ENCODE data around the gene FSTL5. TPM values are rescaled to one million over a fixed set of nuclear protein-coding genes. Genes with fewer than 3 reads are reported as not detected.

The FSTL5 gene
- total RNA-seq, 2 donors from 2014 or later, result not detected

- H3K27me3 Mint-ChIP-seq, result no peaks in the 10 kb centered on the region
- DNase-seq (ENCODE audit: low spot score) (no peak), ATAC-seq (no peak)
- no peak overlapping the region for H3K4me3 Mint-ChIP-seq
- no peak overlapping the region for H3K27ac Mint-ChIP-seq
- no peaks in the 10 kb centered on the region for H3K4me1 Mint-ChIP-seq (ENCODE audit: low read depth in 2 of 2)
- peaks cover 4% of the 10 kb centered on the region for H3K36me3 Mint-ChIP-seq
- peaks cover 5% of the 10 kb centered on the region for H3K9me3 Mint-ChIP-seq
These were observed 697.5 kb downstream of the FSTL5 start for GRCh38 chr4:161466316-161466715.

- no peaks in the 10 kb centered on the region for H3K27me3 Mint-ChIP-seq
- ATAC-seq (no peak), DNase-seq (ENCODE audit: low spot score) (no peak)
- no peaks in the 10 kb centered on the region for H3K4me1 Mint-ChIP-seq (ENCODE audit: low read depth in 2 of 2)
- peaks cover 9% of the 10 kb centered on the region for H3K9me3 Mint-ChIP-seq
- no peak overlapping the region for H3K4me3 Mint-ChIP-seq
- no peak overlapping the region for H3K27ac Mint-ChIP-seq
- H3K36me3 Mint-ChIP-seq, result peaks cover 4% of the 10 kb centered on the region
These were observed 700.4 kb downstream of the FSTL5 start for GRCh38 chr4:161463436-161463835.

- no peak overlapping the region for H3K27ac Mint-ChIP-seq
- H3K9me3 Mint-ChIP-seq, result peaks cover 7% of the 10 kb centered on the region
- ATAC-seq, result no peak
- no peak overlapping the region for H3K4me3 Mint-ChIP-seq
- no peak for DNase-seq (ENCODE audit: low spot score)
- peaks cover 4% of the 10 kb centered on the region for H3K36me3 Mint-ChIP-seq
- no peaks in the 10 kb centered on the region for H3K27me3 Mint-ChIP-seq
- no peaks in the 10 kb centered on the region for H3K4me1 Mint-ChIP-seq (ENCODE audit: low read depth in 2 of 2)
These were observed 705.9 kb downstream of the FSTL5 start for GRCh38 chr4:161457906-161458305.

- Mint-ChIP-seq H3K36me3 (no peaks in the 10 kb centered on the region), H3K27ac (no peak overlapping the region), H3K4me3 (no peak overlapping the region), H3K4me1 (ENCODE audit: low read depth in 2 of 2) (no peaks in the 10 kb centered on the region), H3K27me3 (no peaks in the 10 kb centered on the region), H3K9me3 (peaks cover 7% of the 10 kb centered on the region)
- ATAC-seq (no peak), DNase-seq (ENCODE audit: low spot score) (no peak)
These were observed 706.5 kb downstream of the FSTL5 start for GRCh38 chr4:161457311-161457710.

GRCh38 chr4:161454860-161455259, 708.9 kb downstream of the FSTL5 start:
- Mint-ChIP-seq H3K4me3 (no peak overlapping the region), H3K27me3 (no peaks in the 10 kb centered on the region), H3K36me3 (no peaks in the 10 kb centered on the region), H3K4me1 (ENCODE audit: low read depth in 2 of 2) (no peaks in the 10 kb centered on the region), H3K27ac (no peak overlapping the region), H3K9me3 (peaks cover 3% of the 10 kb centered on the region)
- DNase-seq (ENCODE audit: low spot score) (no peak), ATAC-seq (no peak)

GRCh38 chr4:161448550-161449180, 715.1 kb downstream of the FSTL5 start:
- no peak overlapping the region for H3K27ac Mint-ChIP-seq
- H3K36me3 Mint-ChIP-seq, result no peaks in the 10 kb centered on the region
- H3K4me3 Mint-ChIP-seq, result no peak overlapping the region
- ATAC-seq (no peak), DNase-seq (ENCODE audit: low spot score) (no peak)
- H3K9me3 Mint-ChIP-seq, result peaks cover 11% of the 10 kb centered on the region
- H3K27me3 Mint-ChIP-seq, result no peaks in the 10 kb centered on the region
- no peaks in the 10 kb centered on the region for H3K4me1 Mint-ChIP-seq (ENCODE audit: low read depth in 2 of 2)

GRCh38 chr4:161444626-161445025, 719.2 kb downstream of the FSTL5 start:
- no peak overlapping the region for H3K4me3 Mint-ChIP-seq
- no peaks in the 10 kb centered on the region for H3K4me1 Mint-ChIP-seq (ENCODE audit: low read depth in 2 of 2)
- H3K27me3 Mint-ChIP-seq, result no peaks in the 10 kb centered on the region
- H3K27ac Mint-ChIP-seq, result no peak overlapping the region
- H3K36me3 Mint-ChIP-seq, result peaks cover 4% of the 10 kb centered on the region
- DNase-seq (ENCODE audit: low spot score) (no peak), ATAC-seq (no peak)
- peaks cover 17% of the 10 kb centered on the region for H3K9me3 Mint-ChIP-seq

GRCh38 chr4:161442921-161443320, 720.9 kb downstream of the FSTL5 start:
- no peak overlapping the region for H3K27ac Mint-ChIP-seq
- DNase-seq (ENCODE audit: low spot score) (no peak), ATAC-seq (no peak)
- H3K9me3 Mint-ChIP-seq, result peaks cover 18% of the 10 kb centered on the region
- no peaks in the 10 kb centered on the region for H3K4me1 Mint-ChIP-seq (ENCODE audit: low read depth in 2 of 2)
- no peak overlapping the region for H3K4me3 Mint-ChIP-seq
- H3K36me3 Mint-ChIP-seq, result peaks cover 4% of the 10 kb centered on the region
- no peaks in the 10 kb centered on the region for H3K27me3 Mint-ChIP-seq

- no peak overlapping the region for H3K27ac Mint-ChIP-seq
- no peak overlapping the region for H3K4me3 Mint-ChIP-seq
- H3K9me3 Mint-ChIP-seq, result peaks cover 23% of the 10 kb centered on the region
- no peaks in the 10 kb centered on the region for H3K27me3 Mint-ChIP-seq
- ATAC-seq (no peak), DNase-seq (ENCODE audit: low spot score) (no peak)
- H3K4me1 Mint-ChIP-seq (ENCODE audit: low read depth in 2 of 2), result no peaks in the 10 kb centered on the region
- H3K36me3 Mint-ChIP-seq, result peaks cover 8% of the 10 kb centered on the region
These were observed 725.7 kb downstream of the FSTL5 start for GRCh38 chr4:161438096-161438495.

- Mint-ChIP-seq H3K4me1 (ENCODE audit: low read depth in 2 of 2) (no peaks in the 10 kb centered on the region), H3K4me3 (no peak overlapping the region), H3K27me3 (no peaks in the 10 kb centered on the region), H3K36me3 (no peaks in the 10 kb centered on the region), H3K27ac (no peak overlapping the region), H3K9me3 (peaks cover 19% of the 10 kb centered on the region)
- ATAC-seq, result no peak
- DNase-seq (ENCODE audit: low spot score), result no peak
These were observed 735.4 kb downstream of the FSTL5 start for GRCh38 chr4:161428180-161428965.

GRCh38 chr4:161419822-161420221, 744.0 kb downstream of the FSTL5 start:
- Mint-ChIP-seq H3K27me3 (no peaks in the 10 kb centered on the region), H3K36me3 (no peaks in the 10 kb centered on the region), H3K9me3 (peaks cover 8% of the 10 kb centered on the region), H3K4me1 (ENCODE audit: low read depth in 2 of 2) (no peaks in the 10 kb centered on the region), H3K27ac (no peak overlapping the region), H3K4me3 (no peak overlapping the region)
- ATAC-seq, result no peak
- DNase-seq (ENCODE audit: low spot score), result no peak

GRCh38 chr4:161411901-161412300, 751.9 kb downstream of the FSTL5 start:
- Mint-ChIP-seq H3K27ac (no peak overlapping the region), H3K36me3 (peaks cover 9% of the 10 kb centered on the region), H3K27me3 (no peaks in the 10 kb centered on the region), H3K4me1 (ENCODE audit: low read depth in 2 of 2) (no peaks in the 10 kb centered on the region), H3K4me3 (no peak overlapping the region), H3K9me3 (peaks cover 18% of the 10 kb centered on the region)
- no peak for ATAC-seq
- no peak for DNase-seq (ENCODE audit: low spot score)

GRCh38 chr4:161404346-161405110, 759.3 kb downstream of the FSTL5 start:
- Mint-ChIP-seq H3K27me3 (no peaks in the 10 kb centered on the region), H3K4me1 (ENCODE audit: low read depth in 2 of 2) (no peaks in the 10 kb centered on the region), H3K4me3 (no peak overlapping the region), H3K27ac (no peak overlapping the region), H3K9me3 (peaks cover 12% of the 10 kb centered on the region), H3K36me3 (peaks cover 4% of the 10 kb centered on the region)
- ATAC-seq, result no peak
- no peak for DNase-seq (ENCODE audit: low spot score)

GRCh38 chr4:161403781-161404180, 760.0 kb downstream of the FSTL5 start:
- H3K9me3 Mint-ChIP-seq, result peaks cover 12% of the 10 kb centered on the region
- H3K27me3 Mint-ChIP-seq, result no peaks in the 10 kb centered on the region
- DNase-seq (ENCODE audit: low spot score), result no peak
- H3K4me3 Mint-ChIP-seq, result no peak overlapping the region
- ATAC-seq, result no peak
- peaks cover 4% of the 10 kb centered on the region for H3K36me3 Mint-ChIP-seq
- no peak overlapping the region for H3K27ac Mint-ChIP-seq
- no peaks in the 10 kb centered on the region for H3K4me1 Mint-ChIP-seq (ENCODE audit: low read depth in 2 of 2)
